SK-N-MC (cell line): ENCODE data around the gene SP110.

Experiments
- EZH2 ChIP-seq: fragments of 200-600 bp; sonication (generic); IDR thresholded peaks from one replicate; pipeline ENCODE4 v1.6.1; 2017; ENCODE audit warnings: antibody characterized with exemption
- POLR2AphosphoS5 ChIP-seq: IDR thresholded peaks from 2 replicates; pipeline ENCODE4 v1.6.1; 2012; ENCODE audit warnings: mild to moderate bottlenecking, low read depth, low read length, borderline replicate concordance

- no peak for TF ChIP-seq EZH2
- TF ChIP-seq POLR2AphosphoS5 = no peak
These were observed 81.8 kb downstream of the SP110 start for GRCh38 chr2:230137902-230138539.
